ENCODE data around the gene ADGRA3. TPM values are rescaled to one million over a fixed set of nuclear protein-coding genes. Genes with fewer than 3 reads are reported as not detected.
"Not testable (repeated sequence)": the region's sequence is repeated elsewhere in the genome, so short reads cannot be mapped to it uniquely, and the experiment has no call there.

Gene ADGRA3
- total RNA-seq, 3 donors from 2014 or later: 34.6 to 74.8 (median 45.9) TPM

DNA sequence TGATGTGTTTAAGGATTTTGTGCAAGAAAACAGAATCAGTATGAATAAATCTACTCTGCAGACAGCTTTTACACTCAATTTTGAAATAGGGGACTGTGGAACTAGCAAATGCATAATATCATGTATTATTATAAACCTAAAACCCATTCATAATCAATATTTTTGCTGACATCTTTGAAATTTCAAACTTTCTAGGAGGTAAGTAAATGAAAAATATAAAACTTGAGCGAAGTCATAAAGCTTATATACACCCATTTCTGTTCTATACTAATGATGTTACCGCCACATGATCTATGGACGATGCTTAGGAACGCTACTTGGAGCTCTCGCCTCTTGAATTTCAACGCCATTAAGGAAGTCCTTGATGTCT, 38.1 kb downstream of the ADGRA3 start:
- no peak for TF ChIP-seq POLR2AphosphoS5 (IDR thresholded peaks at IDR 0.05)
- TF ChIP-seq, protein P1, sequence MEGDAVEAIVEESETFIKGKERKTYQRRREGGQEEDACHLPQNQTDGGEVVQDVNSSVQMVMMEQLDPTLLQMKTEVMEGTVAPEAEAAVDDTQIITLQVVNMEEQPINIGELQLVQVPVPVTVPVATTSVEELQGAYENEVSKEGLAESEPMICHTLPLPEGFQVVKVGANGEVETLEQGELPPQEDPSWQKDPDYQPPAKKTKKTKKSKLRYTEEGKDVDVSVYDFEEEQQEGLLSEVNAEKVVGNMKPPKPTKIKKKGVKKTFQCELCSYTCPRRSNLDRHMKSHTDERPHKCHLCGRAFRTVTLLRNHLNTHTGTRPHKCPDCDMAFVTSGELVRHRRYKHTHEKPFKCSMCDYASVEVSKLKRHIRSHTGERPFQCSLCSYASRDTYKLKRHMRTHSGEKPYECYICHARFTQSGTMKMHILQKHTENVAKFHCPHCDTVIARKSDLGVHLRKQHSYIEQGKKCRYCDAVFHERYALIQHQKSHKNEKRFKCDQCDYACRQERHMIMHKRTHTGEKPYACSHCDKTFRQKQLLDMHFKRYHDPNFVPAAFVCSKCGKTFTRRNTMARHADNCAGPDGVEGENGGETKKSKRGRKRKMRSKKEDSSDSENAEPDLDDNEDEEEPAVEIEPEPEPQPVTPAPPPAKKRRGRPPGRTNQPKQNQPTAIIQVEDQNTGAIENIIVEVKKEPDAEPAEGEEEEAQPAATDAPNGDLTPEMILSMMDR (IDR thresholded peaks at IDR 0.05): no peak
- no peak for TF ChIP-seq POLR2A (IDR thresholded peaks at IDR 0.05)
- intact Hi-C loops (cut with DNase I; ENCODE audit: low total_unique reads): no loop called here
- Histone ChIP-seq H3K4me1 (no peaks in the 10 kb centered on the region), H3K27ac (no peak overlapping the region), H3K36me3 (no peaks in the 10 kb centered on the region), H3K9me3 (no peaks in the 10 kb centered on the region), H3K27me3 (no peaks in the 10 kb centered on the region), H3K4me3 (no peak overlapping the region)
- no peak for DNase-seq (ENCODE audit: low spot score in 2 of 2)

DNA sequence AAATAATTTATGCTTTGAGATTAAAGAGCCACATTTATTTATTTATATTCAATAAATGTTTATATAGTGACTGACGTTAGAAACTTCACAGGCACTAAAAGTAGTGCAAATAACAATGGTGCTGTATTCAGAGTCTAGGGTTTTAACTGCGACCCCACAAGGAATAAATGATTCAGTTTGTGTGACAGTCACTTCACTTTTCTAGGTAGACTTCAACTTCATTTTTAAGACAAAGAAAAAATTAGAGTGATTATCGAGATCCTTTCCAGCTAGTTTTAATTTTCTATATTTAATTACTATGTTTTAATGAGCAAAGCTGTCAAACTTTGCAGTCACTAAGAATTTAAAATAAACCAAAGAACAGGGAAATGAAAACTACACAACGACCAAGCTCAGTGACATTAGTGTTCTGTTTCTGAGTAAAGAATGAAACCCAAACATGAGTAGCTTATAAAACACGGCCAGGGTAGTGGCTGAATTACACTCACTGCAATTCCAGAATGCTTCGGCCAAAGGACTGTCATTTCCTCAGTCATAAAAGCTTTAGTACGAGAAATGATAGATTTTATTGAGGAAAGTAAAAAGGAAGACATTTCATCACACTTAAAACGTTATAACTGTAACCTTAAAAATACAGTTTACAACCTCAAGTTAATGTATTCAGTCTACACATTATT, 38.6 kb downstream of the ADGRA3 start:
- no peaks in the 10 kb centered on the region for H3K4me1 ChIP-seq
- no peaks in the 10 kb centered on the region for H3K9me3 ChIP-seq
- no peaks in the 10 kb centered on the region for H3K36me3 ChIP-seq
- DNase-seq (ENCODE audit: low spot score in 2 of 2): no peak
- intact Hi-C loops (cut with DNase I; ENCODE audit: low total_unique reads): no loop called here
- H3K27me3 ChIP-seq: no peaks in the 10 kb centered on the region
- H3K27ac ChIP-seq: no peak overlapping the region
- no peak overlapping the region for H3K4me3 ChIP-seq
- TF ChIP-seq, protein P1 (IDR thresholded peaks at IDR 0.05): no peak
- TF ChIP-seq POLR2A (IDR thresholded peaks at IDR 0.05) (no peak), POLR2AphosphoS5 (IDR thresholded peaks at IDR 0.05) (no peak)

DNA sequence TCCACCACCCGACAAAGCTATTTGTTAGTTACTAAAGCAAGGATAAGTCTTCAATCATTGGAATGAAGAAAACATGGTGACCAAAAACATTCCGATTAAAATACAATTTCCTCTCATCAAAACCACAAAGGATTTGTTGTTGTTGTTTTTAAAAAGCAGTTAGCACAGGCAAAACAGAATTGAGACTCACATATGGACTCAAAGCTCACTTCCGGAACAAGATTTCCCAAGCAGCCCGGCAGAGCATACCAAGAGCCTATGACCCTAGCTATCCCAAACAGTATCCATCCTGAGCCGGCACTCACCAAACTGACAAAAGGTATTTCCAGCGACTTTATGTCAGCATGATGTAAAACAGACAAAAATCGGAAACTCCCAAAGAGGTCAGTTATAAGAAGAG, 39.9 kb downstream of the ADGRA3 start:
- intact Hi-C loops (cut with DNase I; ENCODE audit: low total_unique reads): no loop called here
- no peaks in the 10 kb centered on the region for H3K27me3 ChIP-seq
- H3K4me1 ChIP-seq: no peaks in the 10 kb centered on the region
- TF ChIP-seq, protein P1 (IDR thresholded peaks at IDR 0.05): no peak
- TF ChIP-seq POLR2A (IDR thresholded peaks at IDR 0.05): no peak
- no peak for TF ChIP-seq POLR2AphosphoS5 (IDR thresholded peaks at IDR 0.05)
- no peak for DNase-seq (ENCODE audit: low spot score in 2 of 2)
- no peak overlapping the region for H3K27ac ChIP-seq
- H3K4me3 ChIP-seq: no peak overlapping the region
- H3K9me3 ChIP-seq: no peaks in the 10 kb centered on the region
- no peaks in the 10 kb centered on the region for H3K36me3 ChIP-seq

DNA sequence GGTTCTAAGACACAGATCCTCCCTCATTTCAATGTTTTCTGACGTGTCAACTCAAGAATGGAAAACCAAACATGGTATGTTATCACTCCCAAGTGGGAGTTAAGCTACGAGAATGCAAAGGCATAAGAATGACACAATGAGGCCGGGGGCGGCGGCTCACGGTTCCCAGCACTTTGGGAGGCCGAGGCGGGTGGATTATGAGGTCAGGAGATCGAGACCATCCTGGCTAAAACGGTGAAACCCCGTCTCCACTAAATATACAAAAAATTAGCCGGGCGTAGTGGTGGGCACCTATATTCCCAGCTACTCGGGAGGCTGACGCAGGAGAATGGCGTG, 40.6 kb downstream of the ADGRA3 start:
- intact Hi-C loops (cut with DNase I; ENCODE audit: low total_unique reads); H3K27me3 ChIP-seq; H3K4me3 ChIP-seq; DNase-seq (ENCODE audit: low spot score in 2 of 2); H3K9me3 ChIP-seq; H3K36me3 ChIP-seq; H3K4me1 ChIP-seq; H3K27ac ChIP-seq: not testable (repeated sequence)

DNA sequence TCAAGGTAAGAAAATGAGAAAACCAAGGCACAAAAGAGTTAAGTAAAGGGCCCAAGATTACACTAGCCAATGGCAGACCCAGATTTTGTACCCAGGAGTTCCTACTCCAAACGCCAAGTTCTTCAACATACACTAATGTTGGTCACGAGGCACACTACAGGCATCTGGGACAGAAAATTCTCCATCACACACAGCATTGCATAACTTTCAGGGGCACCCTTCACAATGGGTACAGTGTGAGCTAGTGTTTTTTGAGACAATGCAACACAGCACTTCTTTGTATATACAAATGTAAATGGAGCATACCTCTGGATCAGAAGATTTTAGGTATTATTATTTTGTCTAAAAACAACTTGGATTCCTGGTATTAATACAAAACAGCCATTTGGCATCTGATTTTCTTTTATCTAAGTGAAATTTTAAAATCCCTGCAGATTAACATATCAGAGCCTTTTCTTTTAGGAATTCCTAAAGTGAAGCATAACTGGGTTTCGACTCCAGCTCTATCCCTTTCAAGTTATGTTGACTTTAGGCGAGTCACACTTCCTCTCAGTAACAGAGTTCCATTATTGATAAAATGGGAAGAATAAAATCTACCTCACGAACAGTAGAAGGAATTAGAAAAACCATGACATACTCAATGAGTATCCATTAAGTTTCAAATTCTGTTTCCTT, 41.1 kb downstream of the ADGRA3 start:
- intact Hi-C loops (cut with DNase I; ENCODE audit: low total_unique reads): no loop called here
- no peaks in the 10 kb centered on the region for H3K27me3 ChIP-seq
- H3K4me1 ChIP-seq: no peaks in the 10 kb centered on the region
- TF ChIP-seq POLR2AphosphoS5 (IDR thresholded peaks at IDR 0.05): no peak
- no peak for TF ChIP-seq POLR2A (IDR thresholded peaks at IDR 0.05)
- TF ChIP-seq, protein P1 (IDR thresholded peaks at IDR 0.05): no peak
- DNase-seq (ENCODE audit: low spot score in 2 of 2): no peak
- no peak overlapping the region for H3K4me3 ChIP-seq
- no peaks in the 10 kb centered on the region for H3K9me3 ChIP-seq
- no peak overlapping the region for H3K27ac ChIP-seq
- H3K36me3 ChIP-seq: no peaks in the 10 kb centered on the region
